Lung (tissue), 12 donors: ENCODE results near the gene CBLB. TPM values are rescaled to one million over a fixed set of nuclear protein-coding genes. Genes with fewer than 3 reads are reported as not detected.

Experiments
- ATAC-seq: fragments of 200-7000 bp; cut with Tn5 transposase; one replicate; pipeline ENCODE4 v1.9.1; 2020; ENCODE audit warnings: moderate number of reproducible peaks; ENCODE audit not compliant: insufficient read depth, low FRiP score
- DNase-seq, 3 donors: peaks; one replicate each; pipeline ENCODE4 v3.0.0-alpha.2; 2013 to 2017
- H3K27ac ChIP-seq, 2 donors: one replicate each; pipeline ENCODE4 v1.5.1; 2013; ENCODE audit warnings: mild to moderate bottlenecking in 2 of 2, moderate library complexity in 2 of 2, control low read depth in 1 of 2, inconsistent platforms in 1 of 2, low read depth in 1 of 2, low read length in 1 of 2
- H3K27me3 ChIP-seq, 3 donors: one replicate each; pipeline ENCODE4 v1.5.1; 2013; ENCODE audit warnings: low read length in 2 of 3; ENCODE audit not compliant: control insufficient read depth in 3 of 3, insufficient read depth in 3 of 3
- H3K36me3 ChIP-seq, 4 donors: one replicate each; pipeline ENCODE4 v1.5.1; 2013; ENCODE audit warnings: low read length in 4 of 4, mild to moderate bottlenecking in 1 of 4, moderate library complexity in 1 of 4; ENCODE audit not compliant: control insufficient read depth in 4 of 4, insufficient read depth in 4 of 4
- H3K4me1 ChIP-seq, 5 donors: one replicate each; pipeline ENCODE4 v1.5.1; 2013; ENCODE audit warnings: low read length in 5 of 5, mild to moderate bottlenecking in 2 of 5, moderate library complexity in 1 of 5; ENCODE audit not compliant: control insufficient read depth in 5 of 5, insufficient read depth in 5 of 5
- H3K4me3 ChIP-seq: one replicate; pipeline ENCODE4 v1.5.1; 2013; ENCODE audit warnings: mild to moderate bottlenecking, control low read depth, moderate library complexity
- H3K9ac ChIP-seq, 2 donors: one replicate each; pipeline ENCODE4 v1.5.1; 2013; ENCODE audit warnings: low read length in 2 of 2, control low read depth in 1 of 2; ENCODE audit not compliant: insufficient read depth in 1 of 2
- H3K9me3 ChIP-seq, 4 donors: one replicate each; pipeline ENCODE4 v1.5.1; 2013; ENCODE audit warnings: low read length in 3 of 4, mild to moderate bottlenecking in 1 of 4, moderate library complexity in 1 of 4; ENCODE audit not compliant: control insufficient read depth in 4 of 4, insufficient read depth in 3 of 4
- CTCF ChIP-seq: IDR thresholded peaks from 2 replicates; pipeline ENCODE4 v1.5.1; 2012; ENCODE audit warnings: mild to moderate bottlenecking; ENCODE audit errors: control extremely low read depth, extremely low read depth
- WGBS, 2 donors: extraction: QIAGEN DNeasy Blood & Tissue Kit; methylation state at CpG; one replicate each; pipeline ENCODE4 v1.1.7; 2013; 5-methylcytosine and 5-hydroxymethylcytosine counted together
- polyA plus RNA-seq, 2 donors: library from polyadenylated mRNA; stranded (reverse); fragments of 200-250 nt; gene quantifications; one replicate each; pipeline ENCODE4 v1.2.1, GENCODE V29; 2013
- total RNA-seq, 2 donors: library from RNA; depleted of rRNA in 1 of 2; stranded (reverse); fragments of >200 nt in 1 of 2; gene quantifications; one replicate each; pipeline ENCODE4 v1.2.1, GENCODE V29; 2014 to 2021
- donor health status: control.
- donor health status: control.
- donor health status: Bipolar disorder and iron deficiency.
- donor health status: healthy.
- donor health status: DM: yes; HTN: yes; CAD: no.

Gene CBLB
- total and polyA plus RNA-seq, 4 donors = 7.2 to 124 (median 24.6) TPM

DNA sequence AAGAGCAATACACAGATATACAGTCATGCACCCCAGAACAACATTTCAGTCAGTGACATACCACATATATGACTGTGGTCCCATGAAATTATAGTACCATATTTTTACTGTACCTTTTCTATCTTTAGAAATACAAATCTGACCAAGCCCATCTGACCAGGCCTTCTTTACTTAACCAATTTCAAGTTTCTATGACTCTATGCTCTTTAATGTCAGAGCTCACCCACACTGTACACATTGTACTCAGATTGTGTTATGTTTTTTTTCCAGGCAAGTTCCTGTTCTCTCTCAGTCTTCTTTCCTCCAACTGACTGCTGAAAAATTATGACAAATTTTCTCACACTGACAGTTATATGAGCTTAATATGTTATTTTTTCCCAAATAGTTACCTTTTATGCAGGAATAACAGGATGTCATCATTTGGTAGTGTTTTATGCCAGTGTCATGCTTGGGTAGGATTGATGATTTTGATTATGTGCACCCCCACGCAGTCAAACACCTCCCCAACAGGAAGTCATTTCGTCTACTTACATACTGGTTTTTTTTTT lies 8.0 kb upstream of the CBLB start:
- Histone ChIP-seq H3K27ac (no peak overlapping the region), H3K36me3 (no peaks in the 10 kb centered on the region)
- whole genome bisulfite sequencing, 2 donors = 20 to 45% methylated on average over 2 of the region's 2 CpGs

GRCh38 chr3:105869861-105870755 lies 1.3 kb upstream of the CBLB start:
- TF ChIP-seq CTCF = no peak
- peak overlapping the region; percentile 38 for H3K4me3 ChIP-seq
- DNase-seq (no peak), ATAC-seq (no peak)
- 42 to 45% methylated on average over 6 of the region's 6 CpGs for WGBS, 2 donors
- H3K9ac ChIP-seq = peak overlapping the region; percentile 70 to 87
- H3K36me3 ChIP-seq = peaks cover 0 to 3% (median 0%) of the 10 kb centered on the region in 4 donors
- no peaks in the 10 kb centered on the region for H3K27me3 ChIP-seq
- H3K9me3 ChIP-seq = no peaks in the 10 kb centered on the region
- peak overlapping the region; percentile 87 to 93 for H3K27ac ChIP-seq
- peaks cover 0 to 36% (median 7%) of the 10 kb centered on the region in 5 donors for H3K4me1 ChIP-seq

More for the DNA sequence above, 8.0 kb upstream of the CBLB start:
- no peaks in the 10 kb centered on the region for H3K9me3 ChIP-seq
- H3K4me3 ChIP-seq = no peak overlapping the region
- no peak for DNase-seq
- no peak for ATAC-seq
- H3K27me3 ChIP-seq = no peaks in the 10 kb centered on the region
- TF ChIP-seq CTCF = no peak
- no peak overlapping the region for H3K9ac ChIP-seq
- H3K4me1 ChIP-seq = peaks cover 0 to 18% (median 0%) of the 10 kb centered on the region in 5 donors

- Histone ChIP-seq H3K27me3 (no peaks in the 10 kb centered on the region), H3K4me1 (peaks cover 0 to 42% (median 7%) of the 10 kb centered on the region in 5 donors), H3K9ac (peak overlapping the region; percentile 70 to 87), H3K9me3 (no peaks in the 10 kb centered on the region), H3K27ac (peak overlapping the region; percentile 87 to 93), H3K36me3 (peaks cover 0 to 3% (median 0%) of the 10 kb centered on the region in 4 donors), H3K4me3 (peak overlapping the region; percentile 38)
- TF ChIP-seq CTCF = no peak
- 1 to 2% methylated on average over 3 of the region's 3 CpGs for WGBS, 2 donors
- DNase-seq (no peak), ATAC-seq (no peak)
Observed at GRCh38 chr3:105869531-105869833, 670 bp upstream of the CBLB start.
